GM21529 (cell line): Measurements from ENCODE around the gene WDR70.
"Not testable (repeated sequence)": the region's sequence is repeated elsewhere in the genome, so short reads cannot be mapped to it uniquely, and the experiment has no call there.

ENCODE experiments used
- ATAC-seq: cut with Tn5 transposase; IDR thresholded peaks from one replicate; pipeline ENCODE4 v1.9.1; 2021; ENCODE audit not compliant: unreplicated experiment

WDR70 gene

GRCh38 chr5:37379100-37379628, at the start of gene WDR70:
Gene WDR70, plus strand, starts transcription at chr5:37379318. Its CDS starts 50 bp downstream, at chr5:37379368.
- peak; percentile 99 for ATAC-seq

GRCh38 chr5:37334754-37335153, 44.4 kb upstream of the WDR70 start:
- ATAC-seq = not testable (repeated sequence)

DNA sequence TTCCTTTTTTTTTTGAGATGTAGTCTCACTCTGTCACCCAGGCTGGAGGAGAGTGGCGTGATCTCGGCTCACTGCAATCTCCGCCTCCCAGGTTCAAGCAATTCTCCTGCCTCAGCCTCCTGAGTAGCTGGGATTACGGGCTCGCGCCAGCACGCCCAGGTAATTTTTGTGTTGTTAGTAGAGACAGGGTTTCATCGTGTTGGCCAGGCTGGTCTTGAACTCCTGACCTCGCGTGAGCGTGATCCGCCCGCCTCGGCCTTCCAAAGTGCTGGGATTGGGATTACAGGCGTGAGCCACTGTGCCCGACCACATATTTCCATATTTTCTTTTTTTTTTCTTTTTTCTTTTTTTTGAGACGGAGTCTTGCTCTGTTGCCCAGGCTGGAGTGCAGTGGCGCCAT, 36.4 kb upstream of the WDR70 start:
- ATAC-seq = not testable (repeated sequence)

GRCh38 chr5:37355161-37355560, 24.0 kb upstream of the WDR70 start:
- ATAC-seq = no peak

DNA sequence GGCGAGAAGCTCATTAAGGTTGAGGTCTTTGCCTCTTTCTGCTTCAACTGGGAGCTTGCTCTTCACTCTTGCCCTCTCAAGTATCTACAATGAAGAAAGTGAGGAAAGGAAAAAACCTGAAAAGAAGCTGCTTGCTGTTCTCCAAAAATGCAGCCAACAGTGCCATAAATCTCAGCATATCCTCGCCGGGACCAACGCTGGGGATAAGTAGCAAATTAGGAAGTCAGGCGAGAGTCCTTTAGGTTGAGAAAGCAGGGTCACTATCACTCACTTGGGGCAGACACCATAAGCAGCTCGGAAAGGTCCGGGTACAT, 8.6 kb upstream of the WDR70 start:
- peak; percentile 49 for ATAC-seq

GRCh38 chr5:37370864-37371726, 8.0 kb upstream of the WDR70 start, which contains the start of gene NUP155:
Gene NUP155, minus strand, starts transcription at chr5:37371106. Its CDS starts 129 bp downstream, at chr5:37370977.
- ATAC-seq = peak; percentile 96

DNA sequence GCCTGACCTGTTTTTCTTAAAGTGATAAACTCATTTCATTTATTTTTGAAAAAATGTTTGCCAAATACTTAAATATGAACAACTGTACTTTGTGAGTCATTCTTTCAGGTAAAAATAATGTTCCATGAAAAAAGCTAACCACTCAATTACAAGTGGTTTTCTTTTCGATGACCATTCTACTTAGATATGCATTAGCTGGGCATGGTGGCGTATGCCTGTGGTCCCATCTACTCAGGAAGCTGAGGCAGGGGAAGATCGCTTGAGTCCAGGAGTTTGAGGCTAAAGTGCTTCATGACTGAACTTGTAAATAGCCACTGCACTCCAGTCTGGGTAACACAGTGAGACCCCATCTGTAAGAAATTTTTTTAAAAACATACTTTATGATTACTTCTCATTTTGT, 4.0 kb upstream of the WDR70 start:
- no peak for ATAC-seq

DNA sequence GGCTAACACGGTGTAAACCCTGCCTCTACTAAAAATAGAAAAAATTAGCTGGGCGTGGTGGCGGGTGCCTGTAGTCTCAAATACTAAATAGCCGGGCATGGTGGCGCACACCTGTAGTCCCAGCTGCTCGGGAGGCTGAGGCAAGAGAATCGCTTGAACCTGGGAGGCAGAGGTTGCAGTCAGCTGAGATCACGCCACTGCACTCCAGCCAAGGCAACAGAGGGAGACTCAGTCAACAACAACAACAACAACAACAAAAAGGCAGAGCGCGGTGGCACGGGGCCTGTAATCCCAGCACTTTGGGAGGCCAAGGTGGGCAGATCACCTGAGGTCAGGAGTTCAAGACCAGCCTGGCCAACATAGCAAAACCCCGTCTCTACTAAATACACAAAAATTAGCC, 1.1 kb upstream of the WDR70 start:
- ATAC-seq = not testable (repeated sequence)

DNA sequence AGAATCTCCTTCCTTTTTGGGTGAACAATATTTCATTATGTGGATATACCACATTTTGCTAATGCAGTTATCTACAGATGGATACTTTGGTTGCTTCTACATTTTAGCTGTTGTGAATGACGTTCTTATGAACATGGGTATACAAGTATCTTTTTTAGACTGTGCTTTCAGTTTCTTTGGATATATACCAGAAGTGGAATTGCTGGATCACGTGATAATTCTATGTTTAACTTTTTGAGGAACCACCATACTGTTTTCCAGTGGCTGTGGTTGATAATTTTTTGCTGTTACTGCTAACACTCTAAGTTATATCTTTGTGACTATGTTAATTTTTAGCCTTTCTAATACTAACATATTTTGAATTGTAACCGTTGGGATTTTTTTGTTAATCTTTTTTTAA, 12.5 kb downstream of the WDR70 start:
- ATAC-seq = no peak

- ATAC-seq = no peak
These were observed 17.2 kb downstream of the WDR70 start for GRCh38 chr5:37396352-37396751.

GRCh38 chr5:37400501-37400900, 21.4 kb downstream of the WDR70 start:
- ATAC-seq = no peak

GRCh38 chr5:37412515-37412914, 33.4 kb downstream of the WDR70 start:
- ATAC-seq = no peak

DNA sequence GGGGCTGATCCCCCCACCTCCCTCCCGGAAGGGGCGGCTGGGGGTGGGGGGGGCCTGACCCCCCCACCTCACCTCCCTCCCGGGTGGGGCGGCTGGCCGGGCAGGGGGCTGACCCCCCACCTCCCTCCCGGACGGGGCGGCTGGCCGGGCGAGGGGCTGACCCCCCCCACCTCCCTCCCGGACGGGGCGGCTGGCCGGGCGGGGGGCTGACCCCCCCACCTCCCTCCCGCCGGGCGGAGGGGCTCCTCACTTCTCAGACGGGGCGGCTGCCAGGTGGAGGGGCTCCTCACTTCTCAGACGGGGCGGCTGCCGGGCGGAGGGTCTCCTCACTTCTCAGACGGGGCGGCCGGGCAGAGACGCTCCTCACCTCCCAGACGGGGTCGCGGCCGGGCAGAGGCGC, 36.3 kb downstream of the WDR70 start:
- ATAC-seq = not testable (repeated sequence)

DNA sequence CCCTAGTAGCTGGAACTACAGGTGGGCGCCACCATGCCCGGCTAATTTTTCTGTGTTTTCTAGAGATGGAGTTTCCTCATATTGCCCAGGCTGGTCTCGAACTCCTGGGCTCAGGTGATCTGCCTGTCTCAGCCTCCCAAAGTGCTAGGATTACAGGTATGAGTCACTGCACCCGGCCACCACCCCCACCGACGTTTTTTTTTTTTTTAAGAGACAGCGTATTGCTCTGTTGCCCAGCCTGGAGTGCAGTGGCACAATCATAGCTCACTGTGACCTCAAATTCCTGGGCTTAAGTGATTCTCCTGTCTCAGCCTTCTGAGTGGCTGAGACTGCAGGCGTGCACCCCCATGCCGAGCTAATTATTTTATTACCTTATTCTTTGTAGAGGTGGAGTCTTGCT, 38.2 kb downstream of the WDR70 start:
- ATAC-seq = no peak

GRCh38 chr5:37424441-37424840, 45.3 kb downstream of the WDR70 start:
- ATAC-seq = no peak

DNA sequence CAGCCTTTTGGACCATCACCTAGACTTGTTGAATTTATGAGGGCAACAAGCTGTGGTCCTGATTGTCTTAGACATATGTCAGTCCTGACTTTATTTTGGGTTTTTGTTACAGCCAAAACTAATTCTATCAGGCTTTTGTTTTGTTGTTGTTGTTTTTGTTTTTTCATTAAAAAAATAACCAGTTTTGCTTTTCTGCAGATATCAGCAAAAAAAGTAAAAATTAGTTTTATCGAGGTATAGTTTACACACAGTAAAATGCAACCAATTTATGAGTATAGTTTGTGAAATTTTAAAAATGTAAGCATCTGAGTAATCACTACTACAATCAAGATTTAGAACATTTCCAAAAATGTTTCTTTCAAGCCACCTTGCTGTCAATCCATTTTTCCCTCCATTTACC, 48.9 kb downstream of the WDR70 start:
- ATAC-seq = no peak

GRCh38 chr5:37435261-37435660, 56.1 kb downstream of the WDR70 start:
- no peak for ATAC-seq

GRCh38 chr5:37436146-37436934, 57.2 kb downstream of the WDR70 start:
- peak; percentile 58 for ATAC-seq

DNA sequence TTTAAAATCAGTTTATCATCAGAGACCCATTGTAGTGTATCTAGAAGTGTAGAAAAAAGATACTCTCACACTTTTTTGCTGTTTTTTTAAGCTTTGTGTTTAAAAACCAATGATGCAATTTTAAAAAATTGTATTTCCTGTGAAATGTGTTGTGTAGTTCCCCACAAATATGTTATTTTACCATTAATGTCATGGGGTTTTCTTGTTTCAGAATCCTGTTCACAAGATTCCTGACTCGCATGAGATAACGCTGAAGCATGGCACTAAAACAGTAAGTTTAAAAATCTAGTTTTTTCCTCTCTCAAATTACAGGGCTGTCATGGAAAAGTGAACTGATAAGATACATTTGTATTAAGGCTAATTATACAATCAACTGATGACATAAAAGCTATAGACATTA, 58.6 kb downstream of the WDR70 start:
- ATAC-seq = no peak

- not testable (repeated sequence) for ATAC-seq
These were observed 66.7 kb downstream of the WDR70 start for GRCh38 chr5:37445783-37446182.

- no peak for ATAC-seq
These were observed 69.8 kb downstream of the WDR70 start for GRCh38 chr5:37448941-37449340.

DNA sequence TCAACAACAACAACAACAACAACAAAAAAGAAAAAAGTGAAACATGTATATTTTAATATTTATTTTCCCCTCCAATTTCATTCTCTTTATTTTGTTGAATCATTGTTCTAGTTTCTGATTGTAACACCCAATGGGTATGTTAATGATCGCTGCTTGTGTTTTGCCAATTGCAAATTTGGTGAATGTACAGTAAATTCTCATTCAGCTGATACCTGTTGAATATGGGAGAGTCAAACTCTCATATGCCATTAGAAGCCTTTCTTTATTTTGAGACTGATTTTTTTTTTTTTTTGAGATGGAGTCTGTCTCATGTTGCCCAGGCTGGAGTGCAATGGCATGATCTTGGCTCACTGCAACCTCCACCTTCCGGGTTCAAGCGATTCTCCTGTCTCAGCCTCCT, 72.9 kb downstream of the WDR70 start:
- ATAC-seq = not testable (repeated sequence)
